Kidney (tissue), 14 donors: ENCODE data around the gene MMAB. TPM values are rescaled to one million over a fixed set of nuclear protein-coding genes. Genes with fewer than 3 reads are reported as not detected.

Source experiments
- DNase-seq, 5 donors: peaks; one replicate each; pipeline ENCODE4 v3.0.0-alpha.2; 2013 to 2020
- FAIRE-seq: peaks from 2 replicates; lab custom pipeline; 2012; peaks lifted over from hg19 to GRCh38; lab: Jason Lieb, UNC
- H3K27ac ChIP-seq, 2 donors: one replicate each; pipeline ENCODE4 v1.7.0; 2013; ENCODE audit warnings: low read depth in 2 of 2, low read length in 2 of 2, inconsistent platforms in 1 of 2
- H3K27me3 ChIP-seq: one replicate; pipeline ENCODE4 v1.7.1; 2013; ENCODE audit warnings: low read length, inconsistent platforms; ENCODE audit not compliant: control insufficient read depth, insufficient read depth
- H3K36me3 ChIP-seq, 3 donors: one replicate each; pipeline versions ENCODE4 v1.7.0 to v1.7.1; 2013; ENCODE audit warnings: low read length in 3 of 3, control low read depth in 1 of 3, inconsistent platforms in 1 of 3; ENCODE audit not compliant: insufficient read depth in 3 of 3, control insufficient read depth in 2 of 3
- H3K4me1 ChIP-seq, 3 donors: one replicate each; pipeline versions ENCODE4 v1.7.0 to v1.7.1; 2013; ENCODE audit warnings: low read length in 3 of 3, inconsistent platforms in 1 of 3, low read depth in 1 of 3; ENCODE audit not compliant: control insufficient read depth in 2 of 3, insufficient read depth in 2 of 3
- H3K4me3 ChIP-seq, 3 donors: one replicate each; pipeline versions ENCODE4 v1.7.0 to v1.8.1; 2013; ENCODE audit warnings: low read length in 3 of 3, control low read depth in 1 of 3, inconsistent platforms in 1 of 3
- H3K9ac ChIP-seq, 3 donors: one replicate each; pipeline versions ENCODE4 v1.7.0 to v1.7.1; 2013; ENCODE audit warnings: low read length in 3 of 3, control low read depth in 1 of 3, inconsistent platforms in 1 of 3
- H3K9me3 ChIP-seq, 3 donors: one replicate each; pipeline versions ENCODE4 v1.7.0 to v1.7.1; 2013; ENCODE audit warnings: low read length in 3 of 3, control low read depth in 1 of 3, inconsistent platforms in 1 of 3; ENCODE audit not compliant: control insufficient read depth in 2 of 3, insufficient read depth in 1 of 3
- CTCF ChIP-seq: IDR thresholded peaks from 3 replicates; pipeline ENCODE4 v1.5.1; 2012; ENCODE audit warnings: mild to moderate bottlenecking, moderate library complexity, borderline replicate concordance; ENCODE audit not compliant: insufficient read depth; ENCODE audit errors: extremely low read depth
- intact Hi-C: fragments of 100-400 bp; cut with DNase I; formaldehyde crosslinking; loops from one replicate; pipeline ENCODE4 v1.11.1; 2022
- polyA plus RNA-seq: library from polyadenylated mRNA; stranded (reverse); fragments of 350-450 nt; fragmentation: Illumina TruSeq; extraction: RNeasy Lipid Tissue Mini Kit (QIAGEN cat#74804); gene quantifications from one replicate; pipeline ENCODE4 v1.2.3, GENCODE V29; 2014; ENCODE audit warnings: low read depth, low replicate concordance; ENCODE audit not compliant: insufficient read depth
- total RNA-seq: library from RNA; stranded (reverse); fragmentation: NEBNext Ultra II Directional; extraction: Animal tissue kit (Norgen Biotek cat#: 25700); gene quantifications from one replicate; pipeline ENCODE4 v1.2.1, GENCODE V29; 2021
- donor health status: control.
- donor health status: control.
- donor health status: control.
- donor health status: control.
- donor health status: control.
- donor health status: DM: yes; HTN: yes; CAD: no.
- donor health status: Normal renal cell carcinoma (clear cell type).

The MMAB gene
- total and polyA plus RNA-seq, 2 donors from 2014 or later = 42.9 to 96.3 TPM

- DNase-seq (peak in 3 of 5 donors; percentile 66 to 80 (median 77)), FAIRE-seq (no peak)
- Histone ChIP-seq H3K27me3 (no peaks in the 10 kb centered on the region), H3K9ac (no peak overlapping the region), H3K36me3 (no peaks in the 10 kb centered on the region), H3K27ac (no peak overlapping the region), H3K4me3 (no peak overlapping the region), H3K9me3 (no peaks in the 10 kb centered on the region), H3K4me1 (peaks cover 0 to 16% (median 9%) of the 10 kb centered on the region in 3 donors)
- intact Hi-C loops = no loop called here
- no peak for TF ChIP-seq CTCF
Observed at GRCh38 chr12:109549613-109550270, 23.6 kb downstream of the MMAB start.

- FAIRE-seq = no peak
- no peak overlapping the region for H3K27ac ChIP-seq
- H3K36me3 ChIP-seq = no peaks in the 10 kb centered on the region
- no peak overlapping the region for H3K9ac ChIP-seq
- H3K4me3 ChIP-seq = no peak overlapping the region
- TF ChIP-seq CTCF = no peak
- intact Hi-C loops = no loop called here
- H3K4me1 ChIP-seq = peaks cover 0 to 9% (median 6%) of the 10 kb centered on the region in 3 donors
- DNase-seq = no peak
- H3K9me3 ChIP-seq = no peaks in the 10 kb centered on the region
- H3K27me3 ChIP-seq = no peaks in the 10 kb centered on the region
Observed at GRCh38 chr12:109548258-109548657, 25.0 kb downstream of the MMAB start.

GRCh38 chr12:109547286-109547685 lies 26.0 kb downstream of the MMAB start:
- peaks cover 0 to 8% (median 6%) of the 10 kb centered on the region in 3 donors for H3K4me1 ChIP-seq
- FAIRE-seq = no peak
- H3K27ac ChIP-seq = no peak overlapping the region
- no peak for DNase-seq
- H3K9me3 ChIP-seq = no peaks in the 10 kb centered on the region
- TF ChIP-seq CTCF = no peak
- H3K36me3 ChIP-seq = no peaks in the 10 kb centered on the region
- no peaks in the 10 kb centered on the region for H3K27me3 ChIP-seq
- no peak overlapping the region for H3K9ac ChIP-seq
- no peak overlapping the region for H3K4me3 ChIP-seq
- intact Hi-C loops = no loop called here
